Kidney glomerular epithelial cell (primary cell): Measurements from ENCODE around the gene FAM168A.

Source experiments
- DNase-seq: peaks from one replicate; lab custom pipeline; 2025; lab: John Stamatoyannopoulos, UW

Gene FAM168A

DNA sequence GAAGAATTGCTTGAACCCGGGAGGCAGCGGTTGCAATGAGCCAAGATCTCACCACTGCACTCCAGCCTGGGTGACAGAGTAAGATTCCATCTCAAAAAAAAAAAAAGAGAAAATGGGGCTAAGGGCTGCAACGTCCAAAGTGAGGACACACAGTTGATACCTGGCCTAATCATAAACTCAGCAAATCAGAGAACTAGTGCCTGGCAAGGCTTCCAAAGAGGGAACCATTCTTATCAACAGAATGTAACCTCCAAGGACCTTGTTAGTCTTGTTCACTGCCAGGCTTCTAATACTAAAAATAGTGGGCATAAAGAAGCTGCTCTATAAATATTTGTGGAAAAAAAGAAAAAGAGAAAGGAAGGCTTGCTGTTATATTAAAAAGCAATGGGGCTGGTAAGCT, 42.3 kb downstream of the FAM168A start:
- DNase-seq, result no peak

DNA sequence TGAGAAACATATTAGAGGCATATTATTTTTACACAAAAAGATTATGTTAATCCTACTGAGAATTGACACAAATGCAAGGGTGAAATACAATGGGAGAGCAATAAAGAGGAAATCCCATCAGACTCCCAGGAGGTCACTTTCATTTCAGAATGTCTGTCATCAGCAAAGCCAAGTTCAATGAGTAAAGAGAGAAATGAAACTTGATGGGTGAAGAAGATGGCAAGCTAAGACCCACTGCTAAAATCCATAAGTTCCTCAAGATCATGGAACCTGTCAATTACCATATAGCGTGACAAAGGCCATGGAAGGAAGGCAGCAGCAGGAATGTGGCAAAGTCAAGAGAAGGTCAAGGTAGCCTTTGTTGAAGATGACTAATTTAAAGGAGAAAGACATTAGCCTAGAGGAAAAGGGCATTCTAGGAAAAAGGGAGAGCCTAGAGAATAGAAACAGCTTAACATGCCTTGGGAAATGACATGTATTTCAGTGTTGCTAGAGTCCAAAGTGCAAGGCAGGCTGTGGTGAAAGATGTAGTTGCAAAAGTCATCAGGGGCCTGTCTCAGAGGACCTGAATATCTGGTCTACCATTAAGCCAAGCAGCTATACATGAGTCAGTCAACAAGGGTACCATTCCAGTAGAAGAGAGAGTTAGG, 43.1 kb downstream of the FAM168A start:
- DNase-seq, result no peak

DNA sequence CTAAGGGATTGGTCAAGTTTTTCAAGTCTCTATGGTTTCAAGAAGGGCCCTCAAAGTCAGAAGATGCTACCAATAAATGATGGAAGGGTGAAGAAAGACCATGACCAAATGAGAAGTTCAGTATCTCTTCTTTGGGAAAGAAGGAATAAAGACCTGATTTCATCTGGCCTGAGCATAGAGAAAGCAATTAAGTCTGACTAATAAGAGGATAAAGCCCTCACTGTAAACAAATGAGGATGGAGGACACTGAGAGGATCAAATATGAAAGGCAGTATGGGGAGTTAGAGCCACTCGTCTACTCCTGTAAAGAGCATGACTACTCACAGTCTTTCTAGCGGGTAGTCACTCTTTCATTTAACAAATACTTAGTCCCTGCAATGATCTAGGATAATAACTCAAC, 44.6 kb downstream of the FAM168A start:
- DNase-seq, result no peak

DNA sequence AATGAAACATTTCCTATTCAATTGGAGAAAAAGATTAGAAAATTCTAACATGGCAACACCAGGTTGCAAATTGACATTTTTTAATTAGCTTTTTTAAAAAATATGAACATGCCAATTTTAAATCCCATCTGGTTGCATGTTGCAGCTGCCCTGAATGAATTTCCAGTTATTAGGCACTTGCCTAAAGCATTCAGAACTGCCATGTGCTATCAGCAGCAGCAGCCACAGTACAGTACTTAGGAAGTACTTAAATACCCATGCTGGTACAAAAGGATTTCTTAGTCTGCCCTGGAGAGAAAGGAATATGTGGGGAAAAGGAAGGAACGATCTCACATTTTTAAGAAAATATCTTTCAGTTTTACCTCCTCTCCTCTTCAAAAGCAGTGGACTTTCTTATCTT, 46.2 kb downstream of the FAM168A start:
- no peak for DNase-seq

DNA sequence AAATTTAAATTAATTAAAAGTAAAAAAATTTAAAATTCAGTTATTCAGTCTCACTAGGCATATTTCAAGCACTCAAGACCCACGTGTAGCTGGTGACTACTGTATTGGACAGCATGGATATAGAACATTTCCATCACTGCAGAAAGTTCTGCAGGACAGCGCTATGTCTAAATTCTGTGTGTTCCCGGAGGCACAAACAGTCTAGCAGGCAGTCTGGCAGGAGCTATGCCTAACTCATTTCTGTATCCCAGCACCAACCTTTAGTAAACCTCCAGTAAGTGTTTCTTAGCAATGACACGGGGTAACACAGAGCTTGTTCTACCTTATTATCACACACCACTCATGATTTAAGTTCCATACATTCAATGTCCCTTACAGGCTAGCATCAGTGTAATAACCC, 48.5 kb downstream of the FAM168A start:
- no peak for DNase-seq

- no peak for DNase-seq
Measured at GRCh38 chr11:73547706-73548595, 50.0 kb downstream of the FAM168A start.

GRCh38 chr11:73542175-73542574, 55.7 kb downstream of the FAM168A start:
- DNase-seq, result no peak

DNA sequence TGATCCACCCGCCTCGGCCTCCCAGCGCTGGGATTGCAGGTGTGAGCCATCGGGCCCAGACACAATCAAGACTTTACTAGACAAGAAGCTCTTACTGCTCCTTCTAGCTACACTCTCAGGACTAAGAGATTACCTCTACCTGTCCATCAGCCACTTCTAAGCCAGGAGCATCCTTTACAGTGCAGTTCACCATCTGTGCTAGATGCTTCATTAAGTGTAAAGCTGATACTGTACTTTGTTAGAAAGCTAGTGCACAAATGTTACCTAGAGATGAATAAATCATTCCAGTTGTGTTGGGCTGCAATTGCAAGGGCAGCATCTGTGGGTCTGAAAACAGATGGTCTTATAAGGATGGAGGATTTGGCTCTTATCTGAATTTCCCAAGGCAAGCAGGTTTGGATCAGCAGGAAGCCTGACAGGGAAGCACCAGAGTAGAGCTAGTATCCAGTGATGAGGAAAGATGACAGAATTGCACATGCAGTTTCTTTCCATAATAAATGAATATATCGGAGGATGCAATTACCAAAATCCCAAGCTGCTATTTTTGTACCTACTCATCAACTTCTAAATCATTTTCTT, 58.3 kb downstream of the FAM168A start:
- DNase-seq, result no peak

GRCh38 chr11:73538381-73538872, 59.5 kb downstream of the FAM168A start:
- no peak for DNase-seq

DNA sequence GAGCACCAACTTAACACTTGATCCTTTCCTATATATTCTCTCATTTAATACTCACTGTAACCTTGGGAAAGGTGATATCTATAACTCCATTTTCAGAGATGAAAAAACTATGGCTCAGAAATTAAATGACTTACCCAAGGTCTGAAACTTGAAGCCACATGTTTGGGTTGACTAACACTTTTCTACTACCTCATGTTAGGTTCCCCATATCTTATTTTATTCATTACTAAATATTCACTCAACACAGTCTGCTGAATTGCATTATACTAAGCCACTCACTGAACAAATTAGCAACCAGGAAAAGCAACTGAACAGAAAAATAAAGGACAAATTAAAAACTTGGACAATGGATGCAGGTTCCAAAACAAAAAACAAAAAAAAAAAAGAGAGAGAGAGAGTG, 59.9 kb downstream of the FAM168A start:
- DNase-seq, result no peak

DNA sequence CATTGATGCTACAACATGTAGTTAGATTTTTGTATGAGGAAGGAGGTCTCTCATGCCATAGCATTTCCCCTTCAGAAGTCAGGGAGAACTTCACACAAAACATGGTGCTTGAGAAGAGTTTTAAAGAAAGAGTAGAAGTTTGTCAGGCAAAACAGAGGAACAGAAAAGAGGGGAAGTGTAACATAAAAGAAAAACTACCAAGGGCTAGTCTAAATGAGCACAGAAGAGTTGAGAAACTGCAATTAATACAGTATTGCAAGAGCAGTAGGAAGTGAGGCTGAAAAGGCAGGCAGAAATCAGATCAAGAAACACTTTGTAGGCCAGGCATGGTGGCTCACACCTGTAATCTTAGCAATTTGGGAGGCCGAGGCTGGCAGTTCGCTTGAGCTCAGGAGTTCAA, 61.0 kb downstream of the FAM168A start:
- DNase-seq, result no peak

GRCh38 chr11:73532310-73532709, 65.6 kb downstream of the FAM168A start:
- no peak for DNase-seq

- no peak for DNase-seq
Measured at GRCh38 chr11:73531386-73531785, 66.5 kb downstream of the FAM168A start.

GRCh38 chr11:73530109-73530508, 67.8 kb downstream of the FAM168A start:
- no peak for DNase-seq

GRCh38 chr11:73529204-73529530, 68.7 kb downstream of the FAM168A start:
- DNase-seq, result no peak

- peak; percentile 31 for DNase-seq
Measured at GRCh38 chr11:73528483-73529203, 69.3 kb downstream of the FAM168A start.

- DNase-seq, result no peak
Measured at GRCh38 chr11:73528013-73528412, 69.9 kb downstream of the FAM168A start.

DNA sequence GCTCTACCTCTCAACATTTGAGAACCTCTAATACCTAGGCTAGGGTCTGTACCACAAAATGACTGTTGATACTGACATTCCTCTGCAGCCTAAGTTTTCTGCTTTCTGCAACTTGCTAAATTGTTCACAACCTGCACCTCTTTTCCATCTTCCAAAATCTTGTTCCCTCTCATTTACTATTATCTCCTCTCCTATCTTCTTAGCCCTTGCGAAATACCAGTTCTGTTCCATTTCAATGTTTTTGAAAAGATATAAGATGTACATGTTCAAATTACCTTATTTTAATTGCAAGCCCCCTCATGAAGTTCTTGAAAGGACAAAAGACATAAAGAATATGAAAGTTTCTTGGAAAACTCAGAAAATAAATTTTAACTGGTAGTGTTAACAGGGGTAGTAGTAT, 72.3 kb downstream of the FAM168A start:
- DNase-seq, result no peak

GRCh38 chr11:73524774-73525173, 73.1 kb downstream of the FAM168A start:
- no peak for DNase-seq

DNA sequence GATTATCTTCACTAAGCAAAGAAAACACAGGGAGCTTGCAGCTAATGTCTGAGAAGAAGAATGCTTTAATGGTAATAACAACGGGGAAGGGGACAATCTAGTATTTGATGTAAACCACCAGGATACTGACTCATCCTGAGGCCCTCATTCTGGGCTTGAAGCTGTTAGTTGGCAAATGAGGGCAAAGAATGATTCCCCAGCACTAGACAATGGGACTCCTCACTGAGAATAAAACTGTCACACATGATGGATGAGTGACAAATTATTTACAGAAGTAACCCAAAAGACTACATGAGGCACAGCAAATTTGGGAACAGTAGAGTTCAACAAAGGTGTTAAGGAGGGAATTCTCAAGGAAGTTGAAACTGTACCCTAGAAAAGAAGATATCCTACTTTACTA, 76.3 kb downstream of the FAM168A start:
- DNase-seq, result peak; percentile 48

DNA sequence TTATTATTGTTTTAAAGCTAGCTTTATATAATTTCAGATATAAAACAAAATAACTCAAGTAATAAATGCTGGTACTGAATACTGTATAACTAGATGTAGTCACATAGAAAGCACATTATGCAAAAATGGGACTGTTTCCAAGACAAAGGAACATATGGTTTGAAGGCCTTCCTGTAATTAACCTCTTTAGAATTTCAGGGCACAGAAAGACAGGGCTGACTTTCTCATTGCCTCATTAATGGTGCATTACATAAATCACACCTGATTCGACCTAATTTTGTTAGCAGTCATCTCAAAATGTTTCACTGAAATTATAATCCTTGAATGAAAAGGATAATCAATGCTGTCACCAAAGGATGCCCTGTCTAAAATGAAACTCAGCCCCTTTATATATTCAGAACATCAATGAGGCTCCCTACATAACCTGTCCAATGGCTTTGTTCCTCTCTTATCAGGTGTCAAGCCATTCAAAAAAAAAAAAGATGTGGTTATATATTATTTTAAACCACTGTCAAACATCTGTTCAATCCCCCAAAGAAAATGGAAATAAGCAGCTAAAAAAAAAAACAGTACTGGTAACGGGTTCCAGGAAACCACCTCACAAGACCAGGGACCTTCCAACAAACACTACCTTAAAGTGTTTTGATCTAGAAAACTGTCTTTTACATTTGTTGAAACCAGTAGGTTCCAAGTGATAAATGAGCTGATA, 77.4 kb downstream of the FAM168A start:
- no peak for DNase-seq

GRCh38 chr11:73519266-73519665, 78.6 kb downstream of the FAM168A start:
- no peak for DNase-seq
